ENCODE data around the gene CDK10.
"Not testable (repeated sequence)": the region's sequence is repeated elsewhere in the genome, so short reads cannot be mapped to it uniquely, and the experiment has no call there.

Gene CDK10, protein sequence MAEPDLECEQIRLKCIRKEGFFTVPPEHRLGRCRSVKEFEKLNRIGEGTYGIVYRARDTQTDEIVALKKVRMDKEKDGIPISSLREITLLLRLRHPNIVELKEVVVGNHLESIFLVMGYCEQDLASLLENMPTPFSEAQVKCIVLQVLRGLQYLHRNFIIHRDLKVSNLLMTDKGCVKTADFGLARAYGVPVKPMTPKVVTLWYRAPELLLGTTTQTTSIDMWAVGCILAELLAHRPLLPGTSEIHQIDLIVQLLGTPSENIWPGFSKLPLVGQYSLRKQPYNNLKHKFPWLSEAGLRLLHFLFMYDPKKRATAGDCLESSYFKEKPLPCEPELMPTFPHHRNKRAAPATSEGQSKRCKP

GRCh38 chr16:89686520-89687091 is at the start of gene CDK10:
CDK10 (plus strand) TSS chr16:89686689; CDS start chr16:89686711, 22 bp downstream.
- peak; percentile 87 for DNase-seq (ENCODE audit: low read depth)

GRCh38 chr16:89637379-89637778 is 49.1 kb upstream of the CDK10 start:
- no peak for DNase-seq (ENCODE audit: low read depth)

GRCh38 chr16:89638455-89638854 is 48.0 kb upstream of the CDK10 start:
- DNase-seq (ENCODE audit: low read depth) = no peak

- no peak for DNase-seq (ENCODE audit: low read depth)
Observed at GRCh38 chr16:89639385-89639784, 47.1 kb upstream of the CDK10 start.

- DNase-seq (ENCODE audit: low read depth) = no peak
Observed at GRCh38 chr16:89641458-89642119, 44.9 kb upstream of the CDK10 start.

- no peak for DNase-seq (ENCODE audit: low read depth)
Observed at GRCh38 chr16:89642574-89642973, 43.9 kb upstream of the CDK10 start.

- no peak for DNase-seq (ENCODE audit: low read depth)
Observed at GRCh38 chr16:89643769-89644300, 42.7 kb upstream of the CDK10 start.

GRCh38 chr16:89645122-89645521 is 41.4 kb upstream of the CDK10 start:
- no peak for DNase-seq (ENCODE audit: low read depth)

GRCh38 chr16:89646270-89646669 is 40.2 kb upstream of the CDK10 start:
- no peak for DNase-seq (ENCODE audit: low read depth)

- DNase-seq (ENCODE audit: low read depth) = no peak
Observed at GRCh38 chr16:89646906-89647305, 39.6 kb upstream of the CDK10 start.

DNA sequence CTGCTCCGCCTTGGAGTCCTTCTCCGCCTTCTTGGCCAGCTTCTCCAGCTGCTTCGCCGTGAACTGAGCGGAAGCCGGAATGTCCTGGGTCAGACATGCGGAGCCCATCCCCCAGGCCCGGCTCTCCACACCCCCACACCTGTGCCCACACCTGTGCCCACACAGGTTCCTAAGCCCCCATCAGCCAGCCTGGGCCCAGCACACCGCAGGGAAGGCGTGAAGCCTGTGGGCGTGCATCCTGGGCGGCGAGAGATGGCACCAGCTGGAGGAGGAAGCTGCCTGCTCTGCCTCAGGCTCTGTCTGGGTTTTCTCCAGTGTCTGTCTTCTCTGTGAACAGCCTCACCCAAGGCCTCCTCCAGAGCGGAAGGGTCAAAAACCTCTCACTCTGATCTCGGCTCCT is 34.9 kb upstream of the CDK10 start:
- DNase-seq (ENCODE audit: low read depth) = no peak

DNA sequence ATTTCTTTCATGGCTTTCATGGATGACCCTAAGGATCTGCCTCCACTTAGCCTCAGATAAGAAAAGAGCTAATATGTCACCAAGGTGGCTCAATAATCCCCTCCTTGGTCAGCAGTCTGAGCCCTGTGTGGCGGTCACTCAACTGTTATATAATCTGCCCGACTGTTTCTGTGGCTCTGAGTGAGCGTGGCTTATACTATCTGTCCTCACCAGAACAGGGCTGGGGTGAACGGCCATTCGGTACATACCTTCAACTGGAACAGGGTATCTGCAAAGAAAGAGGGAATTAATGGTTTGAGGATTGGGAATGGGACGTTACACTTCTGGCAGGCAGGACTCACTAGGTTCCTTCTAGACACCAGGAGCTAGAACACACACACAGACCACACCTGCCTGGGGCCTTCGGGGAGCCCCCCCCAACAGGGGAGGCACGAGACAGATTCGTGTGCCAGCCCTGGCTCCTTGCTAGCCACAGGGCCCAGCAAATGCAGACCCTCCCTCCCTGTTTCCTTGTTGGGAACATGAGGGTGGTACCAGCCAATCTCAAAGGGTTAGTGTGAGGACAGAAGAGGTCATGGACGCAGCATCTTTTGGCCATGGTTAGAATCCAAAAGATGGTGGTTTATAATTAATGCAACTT is 32.7 kb upstream of the CDK10 start:
- DNase-seq (ENCODE audit: low read depth) = no peak

DNA sequence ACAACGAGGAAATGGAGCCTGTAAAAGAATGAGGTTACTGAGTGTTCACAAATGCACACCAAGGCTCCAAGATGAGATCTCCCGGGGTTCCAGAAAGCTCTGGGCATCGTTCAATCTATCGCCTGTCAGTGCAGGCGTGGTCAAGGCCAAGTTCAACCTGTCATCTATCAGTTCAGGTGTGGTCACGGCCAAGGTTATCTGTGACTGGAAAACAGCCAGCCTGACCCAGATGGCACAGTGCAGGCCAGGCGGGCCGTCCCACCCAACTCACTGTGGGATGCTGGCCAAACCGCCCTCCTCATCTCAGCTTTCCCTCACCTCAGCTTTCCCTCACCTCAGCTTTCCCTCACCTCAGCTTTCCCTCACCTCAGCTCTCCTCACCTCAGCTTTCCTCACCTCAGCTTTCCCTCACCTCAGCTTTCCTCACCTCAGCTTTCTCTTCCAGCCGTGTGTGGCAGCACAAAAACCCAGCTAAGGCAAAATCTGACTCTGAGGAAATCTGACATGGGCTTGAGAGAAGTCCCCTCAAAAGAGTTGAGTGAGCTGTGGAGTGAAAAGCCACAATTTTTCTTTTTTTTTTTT is 31.3 kb upstream of the CDK10 start:
- no peak for DNase-seq (ENCODE audit: low read depth)

- no peak for DNase-seq (ENCODE audit: low read depth)
Observed at GRCh38 chr16:89656435-89657121, 29.9 kb upstream of the CDK10 start.

- peak; percentile 90 for DNase-seq (ENCODE audit: low read depth)
Observed at GRCh38 chr16:89657442-89658220, 28.9 kb upstream of the CDK10 start, which contains the start of the genes CHMP1A and SPATA33. CHMP1A (minus strand) TSS chr16:89657708; CDS start chr16:89657588, 120 bp downstream. SPATA33 (plus strand) TSS chr16:89657836; CDS start chr16:89657912, 76 bp downstream.

- no peak for DNase-seq (ENCODE audit: low read depth)
Observed at GRCh38 chr16:89658221-89658879, 28.1 kb upstream of the CDK10 start.

GRCh38 chr16:89660146-89660545 is 26.3 kb upstream of the CDK10 start:
- DNase-seq (ENCODE audit: low read depth) = no peak

- no peak for DNase-seq (ENCODE audit: low read depth)
Observed at GRCh38 chr16:89661215-89661614, 25.3 kb upstream of the CDK10 start.

GRCh38 chr16:89664238-89664637 is 22.3 kb upstream of the CDK10 start:
- not testable (repeated sequence) for DNase-seq (ENCODE audit: low read depth)

DNA sequence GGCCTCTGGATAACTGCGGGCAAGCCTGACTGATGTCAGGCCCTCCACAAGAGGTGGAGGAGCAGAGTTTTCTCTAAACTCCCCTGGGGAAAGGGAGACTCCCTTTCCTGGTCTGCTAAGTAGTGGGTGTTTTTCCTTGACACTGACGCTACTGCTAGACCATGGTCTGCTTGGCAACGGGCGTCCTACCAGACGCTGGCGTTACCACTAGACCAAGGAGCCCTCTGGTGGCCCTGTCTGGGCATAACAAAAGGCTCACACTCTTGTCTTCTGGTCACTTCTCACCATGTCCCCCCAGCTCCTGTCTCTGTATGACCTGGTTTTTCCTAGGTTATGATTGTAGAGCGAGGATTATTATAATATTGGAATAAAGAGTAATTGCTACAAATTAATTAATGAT is 19.5 kb upstream of the CDK10 start:
- DNase-seq (ENCODE audit: low read depth) = not testable (repeated sequence)
